GM12878 (cell line): ENCODE results near the gene DDX11. TPM values are rescaled to one million over a fixed set of nuclear protein-coding genes. Genes with fewer than 3 reads are reported as not detected.
"Not testable (repeated sequence)": the region's sequence is repeated elsewhere in the genome, so short reads cannot be mapped to it uniquely, and the experiment has no call there.

Source experiments
- ATAC-seq: fragments of 200-7000 bp; cut with Tn5 transposase; 3 replicates; pipeline ENCODE4 v1.9.1; 2020; ENCODE audit warnings: mild to moderate bottlenecking, moderate library complexity
- BruUV-seq: library from RNA; stranded (reverse); fragments of 400-500 nt; replicated peaks from 2 replicates; lab custom pipeline; 2021; lab: Mats Ljungman, UMichigan
- CTCF ChIA-PET: fragments of 300-600 bp; sonication (Branson Sonifier 250); formaldehyde crosslinking; extraction: SDS; loops from one replicate; lab custom pipeline; 2021; ENCODE audit warnings: inconsistent platforms; lab: Yijun Ruan, JAX
- POLR2A ChIA-PET: fragments of 350-600 bp; formaldehyde crosslinking; extraction: SDS; loops from one replicate; lab custom pipeline; 2021; ENCODE audit warnings: inconsistent platforms; lab: Charles Lee
- RAD21 ChIA-PET: fragments of 300-600 bp; sonication (Branson Sonifier 250); formaldehyde crosslinking; loops from one replicate; lab custom pipeline; 2023; ENCODE audit warnings: antibody characterized with exemption; ENCODE audit not compliant: unreplicated experiment; lab: Charles Lee
- SMC1A ChIA-PET: fragments of 300-600 bp; sonication (Branson Sonifier 250); formaldehyde crosslinking; loops from one replicate; lab custom pipeline; 2023; ENCODE audit not compliant: unreplicated experiment, uncharacterized antibody; lab: Charles Lee
- DNase-seq: peaks from one replicate; pipeline ENCODE4 v3.0.0-alpha.2; 2011; ENCODE audit warnings: low read depth, low spot score
- FAIRE-seq: peaks from 3 replicates; lab custom pipeline; 2011; peaks lifted over from hg19 to GRCh38; lab: Jason Lieb, UNC
- H2AFZ ChIP-seq: 2 replicates; pipeline ENCODE4 v1.6.0; 2011; ENCODE audit warnings: low read depth, low read length, control low read depth; ENCODE audit not compliant: control insufficient read depth
- H3K27ac ChIP-seq: 2 replicates; pipeline ENCODE4 v1.5.1; 2011; ENCODE audit warnings: control low read depth; ENCODE audit not compliant: control insufficient read depth, insufficient read depth
- H3K27me3 ChIP-seq, 2 experiments: replicated peaks in 1 of 2; 2 replicates each; pipeline versions ENCODE4 v1.6.0 to v1.6.1; 2011; ENCODE audit warnings: low read length in 1 of 2; ENCODE audit not compliant: control insufficient read depth in 2 of 2, insufficient read depth in 2 of 2
- H3K36me3 ChIP-seq, 2 experiments: 2 replicates each; pipeline ENCODE4 v1.5.1; 2011; ENCODE audit warnings: low read length in 1 of 2; ENCODE audit not compliant: control insufficient read depth in 2 of 2, insufficient read depth in 2 of 2
- H3K4me1 ChIP-seq: 2 replicates; pipeline ENCODE4 v1.6.1; 2011; ENCODE audit warnings: mild to moderate bottlenecking, low read length, moderate library complexity, mixed read lengths; ENCODE audit not compliant: control insufficient read depth, insufficient read depth
- H3K4me2 ChIP-seq: 2 replicates; pipeline ENCODE4 v1.6.0; 2011; ENCODE audit warnings: control low read depth; ENCODE audit not compliant: control insufficient read depth, insufficient read depth
- H3K4me3 ChIP-seq: fragments of 200-600 bp; sonication (generic); 2 replicates; pipeline ENCODE4 v1.5.1; 2016
- H3K79me2 ChIP-seq: 2 replicates; pipeline ENCODE4 v1.6.0; 2011; ENCODE audit warnings: low read length; ENCODE audit not compliant: control insufficient read depth, insufficient read depth
- H3K9ac ChIP-seq: 2 replicates; pipeline ENCODE4 v1.8.0; 2011; ENCODE audit warnings: low read length, control low read depth, mixed read lengths; ENCODE audit not compliant: control insufficient read depth, insufficient read depth
- H3K9me3 ChIP-seq: replicated peaks from 3 replicates; pipeline ENCODE4 v1.5.1; 2011; ENCODE audit warnings: mild to moderate bottlenecking, low read length; ENCODE audit not compliant: control insufficient read depth, insufficient read depth
- H4K20me1 ChIP-seq: 2 replicates; pipeline ENCODE4 v1.6.0; 2011; ENCODE audit not compliant: control insufficient read depth, insufficient read depth
- WGBS: methylation state at CpG from one replicate; pipeline ENCODE4 v1.1.6; 2016; ENCODE audit warnings: low lambda C conversion rate; ENCODE audit not compliant: insufficient replicate concordance, insufficient coverage; ENCODE audit errors: missing lambda C conversion rate; 5-methylcytosine and 5-hydroxymethylcytosine counted together
- in situ Hi-C: fragments of 300-500 bp; cut with MboI; formaldehyde crosslinking; loops from 9 replicates; pipeline ENCODE4 v1.14.3; 2018; ENCODE audit warnings: mixed read lengths
- intact Hi-C: fragments of 100-400 bp; cut with micrococcal nuclease; formaldehyde crosslinking; loops from one replicate; pipeline ENCODE4 v1.14.2; 2022; ENCODE audit not compliant: unreplicated experiment
- polyA plus RNA-seq, 11 experiments: library from polyadenylated mRNA; depleted of rRNA in 4 of 11; unstranded in 6 of 11; stranded (reverse) in 5 of 11; fragments of >200 nt; fragmentation: Nextera tagmentation in 4 of 11; fragmentation: Illumina TruSeq in 1 of 11; extraction: Ambion mirVana in 4 of 11; extraction: Trizol in 1 of 11; gene quantifications; 1 replicate in 1 of 11; 2 replicates in 10 of 11; pipeline versions ENCODE4 v1.2.1 to v1.2.3, GENCODE V29; 2011 to 2016; ENCODE audit warnings: inconsistent platforms in 2 of 11, missing spikeins in 2 of 11, low read depth in 1 of 11
- total RNA-seq, 4 experiments: library from RNA; depleted of rRNA in 3 of 4; stranded (reverse); fragments of >200 nt in 3 of 4; fragmentation: Illumina TruSeq in 1 of 4; extraction: Trizol in 1 of 4; gene quantifications; 2 replicates each; pipeline versions ENCODE4 v1.2.1 to v1.2.3, GENCODE V29; 2013 to 2021

Gene DDX11
- total and polyA plus RNA-seq, 10 of the 15 experiments (the other 5 are each of a cell fraction or from before 2014, with no cell fraction given): 3.8 to 94.2 (median 46.3) TPM

DNA sequence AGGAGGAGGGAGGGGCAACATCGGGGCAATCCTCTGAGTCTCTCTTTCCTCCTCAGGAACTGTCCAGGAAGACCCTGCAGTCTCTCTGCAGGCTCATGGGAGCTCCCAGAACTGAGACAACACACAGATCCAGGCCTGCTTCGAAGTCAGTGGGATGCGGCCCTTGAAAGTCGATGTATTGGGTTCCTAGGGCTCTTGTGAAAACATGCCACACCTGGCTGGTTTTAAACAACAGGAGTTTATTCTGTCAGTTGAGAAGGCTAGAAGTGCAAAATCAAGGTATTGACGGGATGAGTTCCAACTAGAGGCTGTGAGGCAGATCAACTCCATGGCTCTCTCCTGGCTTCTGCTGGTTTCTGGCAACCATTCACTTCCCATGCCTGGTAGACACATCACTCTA lies 36.6 kb downstream of the DDX11 start:
- H3K9ac ChIP-seq, CTCF ChIA-PET, H3K79me2 ChIP-seq, H4K20me1 ChIP-seq, FAIRE-seq, intact Hi-C loops, RAD21 ChIA-PET, SMC1A ChIA-PET, H3K4me3 ChIP-seq, ATAC-seq, H3K4me1 ChIP-seq, BruUV-seq, H3K27ac ChIP-seq, H3K4me2 ChIP-seq, H3K27me3 ChIP-seq, H3K9me3 ChIP-seq, DNase-seq, POLR2A ChIA-PET, H3K36me3 ChIP-seq, in situ Hi-C loops, H2AFZ ChIP-seq: not testable (repeated sequence)
- WGBS: 77% methylated on average over 4 of the region's 5 CpGs

DNA sequence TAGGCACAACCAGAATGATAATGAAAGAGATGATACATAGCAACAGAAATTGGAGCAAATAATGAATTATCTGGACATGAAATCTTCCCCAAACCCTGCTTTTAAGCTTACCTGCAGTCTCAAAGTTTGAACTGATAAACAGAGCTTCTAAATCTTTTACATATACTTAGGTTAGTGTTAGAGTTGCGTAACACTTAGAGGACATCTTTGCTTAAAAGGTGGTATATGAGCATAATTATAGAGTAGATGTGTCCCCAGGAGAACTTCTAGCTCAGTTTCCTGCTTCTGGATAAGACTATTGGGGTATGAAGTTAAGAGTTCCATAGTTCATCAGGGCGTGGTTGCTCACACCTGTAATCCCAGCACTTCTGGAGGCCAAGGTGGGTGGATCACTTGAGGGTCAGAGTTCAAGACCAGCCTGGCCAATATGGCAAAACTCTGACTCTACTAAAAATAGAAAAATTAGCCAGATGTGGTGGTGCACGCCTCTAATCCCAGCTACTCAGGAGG lies 41.5 kb downstream of the DDX11 start:
- POLR2A ChIA-PET, intact Hi-C loops, H3K4me2 ChIP-seq, FAIRE-seq, H3K4me1 ChIP-seq, ATAC-seq, H3K9me3 ChIP-seq, H3K27me3 ChIP-seq, SMC1A ChIA-PET, H4K20me1 ChIP-seq, H3K79me2 ChIP-seq, BruUV-seq, H2AFZ ChIP-seq, H3K27ac ChIP-seq, H3K9ac ChIP-seq, H3K36me3 ChIP-seq, DNase-seq, H3K4me3 ChIP-seq: not testable (repeated sequence)
- 38% methylated on average over 3 of the region's 3 CpGs for WGBS
- ChIA-PET RAD21 (interaction anchor here (0.6 to 1.4 kb wide), 2 partner anchors 124 to 157 kb away, joined by 3 to 5 read pairs; no protein-coding TSS in a partner anchor), CTCF (interaction anchor here (0.9 to 3.6 kb wide), 2 partner anchors 123 to 157 kb away, joined by 3 to 30 read pairs; no protein-coding TSS in a partner anchor)
- in situ Hi-C loops: loop anchor here (5.0 kb wide), 1 partner anchor 122 kb away; no protein-coding TSS in a partner anchor

DNA sequence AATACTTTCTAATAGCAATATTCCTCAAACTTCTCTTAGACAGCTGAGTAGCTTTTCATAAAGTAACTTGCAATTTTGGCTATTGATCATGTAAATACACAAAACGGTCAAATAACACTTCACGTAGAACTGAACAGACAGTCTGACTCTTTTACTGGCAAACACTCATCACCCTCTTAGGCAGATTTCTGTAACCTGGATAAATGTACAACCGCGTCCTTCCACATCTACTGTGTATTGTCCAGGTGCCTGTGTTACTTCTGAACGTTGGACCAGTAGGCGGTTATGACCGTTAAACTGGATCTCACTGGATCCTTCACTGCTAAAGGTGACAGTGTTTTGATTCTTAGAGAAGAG lies 43.2 kb downstream of the DDX11 start:
- H3K36me3 ChIP-seq, POLR2A ChIA-PET, H3K79me2 ChIP-seq, H3K4me2 ChIP-seq, DNase-seq, H3K4me1 ChIP-seq, H3K4me3 ChIP-seq, SMC1A ChIA-PET, BruUV-seq, H3K9me3 ChIP-seq, H3K27me3 ChIP-seq, H3K27ac ChIP-seq, H3K9ac ChIP-seq, H4K20me1 ChIP-seq: not testable (repeated sequence)
- 22% methylated on average over 7 of the region's 7 CpGs for WGBS
- peak; percentile 85 for FAIRE-seq
- in situ Hi-C loops (loop anchor here (5.0 kb wide), 1 partner anchor 120 kb away; no protein-coding TSS in a partner anchor), intact Hi-C loops (loop anchor here (2.0 kb wide), 1 partner anchor 122 kb away; no protein-coding TSS in a partner anchor)
- RAD21 ChIA-PET: interaction anchor here (1.0 to 1.1 kb wide), 2 partner anchors 122 to 155 kb away, joined by 3 to 4 read pairs; no protein-coding TSS in a partner anchor
- H2AFZ ChIP-seq: peak overlapping the region; percentile 86
- peak; percentile 32 for ATAC-seq
- CTCF ChIA-PET: interaction anchor here (1.0 to 3.6 kb wide), 5 partner anchors 61 to 121 kb away, joined by 3 to 30 read pairs (median 4); no protein-coding TSS in a partner anchor
